ENCODE results near the gene MARK3. TPM values are rescaled to one million over a fixed set of nuclear protein-coding genes. Genes with fewer than 3 reads are reported as not detected.

MARK3 gene
- total and polyA plus RNA-seq, 2 of the 13 experiments (the other 11 are each of a cell fraction or from before 2014, with no cell fraction given): 47.7 to 56.6 TPM

DNA sequence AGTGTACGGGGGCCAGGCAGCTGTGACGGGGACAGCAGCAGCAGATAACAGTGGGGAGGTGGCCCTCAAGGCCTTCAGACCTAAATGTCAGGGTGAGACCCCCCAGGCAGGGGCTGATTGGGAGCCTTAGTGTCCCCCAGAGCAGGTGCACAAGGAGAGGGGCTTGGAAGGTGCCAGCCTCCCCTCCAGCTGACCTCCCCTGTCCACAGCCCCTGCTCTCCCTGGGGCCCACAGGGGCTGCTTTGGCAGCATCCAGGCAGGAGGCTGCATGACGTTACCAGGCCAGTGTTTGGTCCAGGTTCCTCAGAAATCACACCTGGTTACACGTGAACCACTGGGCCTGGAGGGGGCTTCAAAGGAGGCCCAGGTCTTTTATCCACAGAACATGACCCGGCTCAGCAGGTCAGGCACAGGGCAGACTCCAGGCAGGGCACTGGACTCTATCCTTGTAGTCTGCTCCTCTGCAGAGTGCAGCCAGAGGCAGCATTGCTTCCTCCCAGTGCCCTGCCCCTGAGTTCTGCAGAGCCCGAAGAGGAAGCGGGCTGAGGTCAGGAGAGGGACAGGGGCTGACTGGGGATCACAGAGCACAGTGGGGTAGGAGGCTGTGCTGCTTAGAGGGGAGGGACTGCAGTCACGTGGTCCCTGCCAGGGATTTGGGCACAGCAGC is 141.2 kb downstream of the MARK3 start (continued):
- TF ChIP-seq, protein P1, sequence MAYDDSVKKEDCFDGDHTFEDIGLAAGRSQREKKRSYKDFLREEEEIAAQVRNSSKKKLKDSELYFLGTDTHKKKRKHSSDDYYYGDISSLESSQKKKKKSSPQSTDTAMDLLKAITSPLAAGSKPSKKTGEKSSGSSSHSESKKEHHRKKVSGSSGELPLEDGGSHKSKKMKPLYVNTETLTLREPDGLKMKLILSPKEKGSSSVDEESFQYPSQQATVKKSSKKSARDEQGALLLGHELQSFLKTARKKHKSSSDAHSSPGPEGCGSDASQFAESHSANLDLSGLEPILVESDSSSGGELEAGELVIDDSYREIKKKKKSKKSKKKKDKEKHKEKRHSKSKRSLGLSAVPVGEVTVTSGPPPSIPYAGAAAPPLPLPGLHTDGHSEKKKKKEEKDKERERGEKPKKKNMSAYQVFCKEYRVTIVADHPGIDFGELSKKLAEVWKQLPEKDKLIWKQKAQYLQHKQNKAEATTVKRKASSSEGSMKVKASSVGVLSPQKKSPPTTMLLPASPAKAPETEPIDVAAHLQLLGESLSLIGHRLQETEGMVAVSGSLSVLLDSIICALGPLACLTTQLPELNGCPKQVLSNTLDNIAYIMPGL (CRISPR knock-in tag; IDR thresholded peaks at IDR 0.05; ENCODE audit: borderline replicate concordance in 1 of 2, low read depth in 1 of 2): peak in 1 of 2 experiments; percentile 14; a peak in 1 of 4 replicates
- TF ChIP-seq ZBTB20 (CRISPR knock-in tag; IDR thresholded peaks at IDR 0.05; ENCODE audit: borderline replicate concordance, low read depth): peak; percentile 44; the same call in 1 of the 2 replicates
- peak; percentile 71 for TF ChIP-seq AGO2 (optimal IDR thresholded peaks at IDR 0.05; ENCODE audit: low read depth, low read length)
- TF ChIP-seq SIX1 (CRISPR knock-in tag; IDR thresholded peaks at IDR 0.05; ENCODE audit: borderline replicate concordance): 0 out of 2 replicates have a peak, but pooled peaks have one; percentile 13
- TF ChIP-seq, protein P2, sequence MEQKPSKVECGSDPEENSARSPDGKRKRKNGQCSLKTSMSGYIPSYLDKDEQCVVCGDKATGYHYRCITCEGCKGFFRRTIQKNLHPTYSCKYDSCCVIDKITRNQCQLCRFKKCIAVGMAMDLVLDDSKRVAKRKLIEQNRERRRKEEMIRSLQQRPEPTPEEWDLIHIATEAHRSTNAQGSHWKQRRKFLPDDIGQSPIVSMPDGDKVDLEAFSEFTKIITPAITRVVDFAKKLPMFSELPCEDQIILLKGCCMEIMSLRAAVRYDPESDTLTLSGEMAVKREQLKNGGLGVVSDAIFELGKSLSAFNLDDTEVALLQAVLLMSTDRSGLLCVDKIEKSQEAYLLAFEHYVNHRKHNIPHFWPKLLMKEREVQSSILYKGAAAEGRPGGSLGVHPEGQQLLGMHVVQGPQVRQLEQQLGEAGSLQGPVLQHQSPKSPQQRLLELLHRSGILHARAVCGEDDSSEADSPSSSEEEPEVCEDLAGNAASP (CRISPR knock-in tag; IDR thresholded peaks at IDR 0.05; ENCODE audit: borderline replicate concordance): peak; percentile 31; the same call in 1 of the 2 replicates
- 0 out of 2 replicates have a peak, but pooled peaks have one; percentile 35 for TF ChIP-seq ZNF331 (CRISPR knock-in tag; IDR thresholded peaks at IDR 0.05)
- TF ChIP-seq SALL1 (CRISPR knock-in tag; IDR thresholded peaks at IDR 0.05): peak; percentile 54
- TF ChIP-seq, protein P3, sequence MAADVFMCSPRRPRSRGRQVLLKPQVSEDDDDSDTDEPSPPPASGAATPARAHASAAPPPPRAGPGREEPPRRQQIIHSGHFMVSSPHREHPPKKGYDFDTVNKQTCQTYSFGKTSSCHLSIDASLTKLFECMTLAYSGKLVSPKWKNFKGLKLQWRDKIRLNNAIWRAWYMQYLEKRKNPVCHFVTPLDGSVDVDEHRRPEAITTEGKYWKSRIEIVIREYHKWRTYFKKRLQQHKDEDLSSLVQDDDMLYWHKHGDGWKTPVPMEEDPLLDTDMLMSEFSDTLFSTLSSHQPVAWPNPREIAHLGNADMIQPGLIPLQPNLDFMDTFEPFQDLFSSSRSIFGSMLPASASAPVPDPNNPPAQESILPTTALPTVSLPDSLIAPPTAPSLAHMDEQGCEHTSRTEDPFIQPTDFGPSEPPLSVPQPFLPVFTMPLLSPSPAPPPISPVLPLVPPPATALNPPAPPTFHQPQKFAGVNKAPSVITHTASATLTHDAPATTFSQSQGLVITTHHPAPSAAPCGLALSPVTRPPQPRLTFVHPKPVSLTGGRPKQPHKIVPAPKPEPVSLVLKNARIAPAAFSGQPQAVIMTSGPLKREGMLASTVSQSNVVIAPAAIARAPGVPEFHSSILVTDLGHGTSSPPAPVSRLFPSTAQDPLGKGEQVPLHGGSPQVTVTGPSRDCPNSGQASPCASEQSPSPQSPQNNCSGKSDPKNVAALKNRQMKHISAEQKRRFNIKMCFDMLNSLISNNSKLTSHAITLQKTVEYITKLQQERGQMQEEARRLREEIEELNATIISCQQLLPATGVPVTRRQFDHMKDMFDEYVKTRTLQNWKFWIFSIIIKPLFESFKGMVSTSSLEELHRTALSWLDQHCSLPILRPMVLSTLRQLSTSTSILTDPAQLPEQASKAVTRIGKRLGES (CRISPR knock-in tag; IDR thresholded peaks at IDR 0.05; ENCODE audit: borderline replicate concordance): no peak
- peak; percentile 45; the same call in 1 of the 2 replicates for TF ChIP-seq HNF4A (CRISPR knock-in tag; IDR thresholded peaks at IDR 0.05)
- peak; percentile 57 for TF ChIP-seq MED1 (CRISPR knock-in tag; IDR thresholded peaks at IDR 0.05)
- TF ChIP-seq, protein P4, sequence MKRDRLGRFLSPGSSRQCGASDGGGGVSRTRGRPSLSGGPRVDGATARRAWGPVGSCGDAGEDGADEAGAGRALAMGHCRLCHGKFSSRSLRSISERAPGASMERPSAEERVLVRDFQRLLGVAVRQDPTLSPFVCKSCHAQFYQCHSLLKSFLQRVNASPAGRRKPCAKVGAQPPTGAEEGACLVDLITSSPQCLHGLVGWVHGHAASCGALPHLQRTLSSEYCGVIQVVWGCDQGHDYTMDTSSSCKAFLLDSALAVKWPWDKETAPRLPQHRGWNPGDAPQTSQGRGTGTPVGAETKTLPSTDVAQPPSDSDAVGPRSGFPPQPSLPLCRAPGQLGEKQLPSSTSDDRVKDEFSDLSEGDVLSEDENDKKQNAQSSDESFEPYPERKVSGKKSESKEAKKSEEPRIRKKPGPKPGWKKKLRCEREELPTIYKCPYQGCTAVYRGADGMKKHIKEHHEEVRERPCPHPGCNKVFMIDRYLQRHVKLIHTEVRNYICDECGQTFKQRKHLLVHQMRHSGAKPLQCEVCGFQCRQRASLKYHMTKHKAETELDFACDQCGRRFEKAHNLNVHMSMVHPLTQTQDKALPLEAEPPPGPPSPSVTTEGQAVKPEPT (CRISPR knock-in tag; IDR thresholded peaks at IDR 0.05; ENCODE audit: low read depth): no peak
- no peak for TF ChIP-seq REXO4 (CRISPR knock-in tag; IDR thresholded peaks at IDR 0.05; ENCODE audit: borderline replicate concordance)
- TF ChIP-seq ARNTL (CRISPR knock-in tag; IDR thresholded peaks at IDR 0.05): peak; percentile 98
- TF ChIP-seq, protein P5, sequence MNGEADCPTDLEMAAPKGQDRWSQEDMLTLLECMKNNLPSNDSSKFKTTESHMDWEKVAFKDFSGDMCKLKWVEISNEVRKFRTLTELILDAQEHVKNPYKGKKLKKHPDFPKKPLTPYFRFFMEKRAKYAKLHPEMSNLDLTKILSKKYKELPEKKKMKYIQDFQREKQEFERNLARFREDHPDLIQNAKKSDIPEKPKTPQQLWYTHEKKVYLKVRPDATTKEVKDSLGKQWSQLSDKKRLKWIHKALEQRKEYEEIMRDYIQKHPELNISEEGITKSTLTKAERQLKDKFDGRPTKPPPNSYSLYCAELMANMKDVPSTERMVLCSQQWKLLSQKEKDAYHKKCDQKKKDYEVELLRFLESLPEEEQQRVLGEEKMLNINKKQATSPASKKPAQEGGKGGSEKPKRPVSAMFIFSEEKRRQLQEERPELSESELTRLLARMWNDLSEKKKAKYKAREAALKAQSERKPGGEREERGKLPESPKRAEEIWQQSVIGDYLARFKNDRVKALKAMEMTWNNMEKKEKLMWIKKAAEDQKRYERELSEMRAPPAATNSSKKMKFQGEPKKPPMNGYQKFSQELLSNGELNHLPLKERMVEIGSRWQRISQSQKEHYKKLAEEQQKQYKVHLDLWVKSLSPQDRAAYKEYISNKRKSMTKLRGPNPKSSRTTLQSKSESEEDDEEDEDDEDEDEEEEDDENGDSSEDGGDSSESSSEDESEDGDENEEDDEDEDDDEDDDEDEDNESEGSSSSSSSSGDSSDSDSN (CRISPR knock-in tag; IDR thresholded peaks at IDR 0.05): peak; percentile 18; the same call in 1 of the 2 replicates
